K562 treated with DMSO at 1 percent for 24 hours (cell line): ENCODE measurements around the gene STRA6. TPM values are rescaled to one million over a fixed set of nuclear protein-coding genes. Genes with fewer than 3 reads are reported as not detected.

Experiments
- total RNA-seq: library from RNA; unstranded; fragments of 300-600 nt; gene quantifications from 2 replicates; pipeline ENCODE4 v1.2.3, GENCODE V29; 2022; ENCODE audit warnings: low read depth; ENCODE audit not compliant: insufficient read depth

STRA6 gene, protein sequence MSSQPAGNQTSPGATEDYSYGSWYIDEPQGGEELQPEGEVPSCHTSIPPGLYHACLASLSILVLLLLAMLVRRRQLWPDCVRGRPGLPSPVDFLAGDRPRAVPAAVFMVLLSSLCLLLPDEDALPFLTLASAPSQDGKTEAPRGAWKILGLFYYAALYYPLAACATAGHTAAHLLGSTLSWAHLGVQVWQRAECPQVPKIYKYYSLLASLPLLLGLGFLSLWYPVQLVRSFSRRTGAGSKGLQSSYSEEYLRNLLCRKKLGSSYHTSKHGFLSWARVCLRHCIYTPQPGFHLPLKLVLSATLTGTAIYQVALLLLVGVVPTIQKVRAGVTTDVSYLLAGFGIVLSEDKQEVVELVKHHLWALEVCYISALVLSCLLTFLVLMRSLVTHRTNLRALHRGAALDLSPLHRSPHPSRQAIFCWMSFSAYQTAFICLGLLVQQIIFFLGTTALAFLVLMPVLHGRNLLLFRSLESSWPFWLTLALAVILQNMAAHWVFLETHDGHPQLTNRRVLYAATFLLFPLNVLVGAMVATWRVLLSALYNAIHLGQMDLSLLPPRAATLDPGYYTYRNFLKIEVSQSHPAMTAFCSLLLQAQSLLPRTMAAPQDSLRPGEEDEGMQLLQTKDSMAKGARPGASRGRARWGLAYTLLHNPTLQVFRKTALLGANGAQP
- total RNA-seq = not detected in 2 replicates

DNA sequence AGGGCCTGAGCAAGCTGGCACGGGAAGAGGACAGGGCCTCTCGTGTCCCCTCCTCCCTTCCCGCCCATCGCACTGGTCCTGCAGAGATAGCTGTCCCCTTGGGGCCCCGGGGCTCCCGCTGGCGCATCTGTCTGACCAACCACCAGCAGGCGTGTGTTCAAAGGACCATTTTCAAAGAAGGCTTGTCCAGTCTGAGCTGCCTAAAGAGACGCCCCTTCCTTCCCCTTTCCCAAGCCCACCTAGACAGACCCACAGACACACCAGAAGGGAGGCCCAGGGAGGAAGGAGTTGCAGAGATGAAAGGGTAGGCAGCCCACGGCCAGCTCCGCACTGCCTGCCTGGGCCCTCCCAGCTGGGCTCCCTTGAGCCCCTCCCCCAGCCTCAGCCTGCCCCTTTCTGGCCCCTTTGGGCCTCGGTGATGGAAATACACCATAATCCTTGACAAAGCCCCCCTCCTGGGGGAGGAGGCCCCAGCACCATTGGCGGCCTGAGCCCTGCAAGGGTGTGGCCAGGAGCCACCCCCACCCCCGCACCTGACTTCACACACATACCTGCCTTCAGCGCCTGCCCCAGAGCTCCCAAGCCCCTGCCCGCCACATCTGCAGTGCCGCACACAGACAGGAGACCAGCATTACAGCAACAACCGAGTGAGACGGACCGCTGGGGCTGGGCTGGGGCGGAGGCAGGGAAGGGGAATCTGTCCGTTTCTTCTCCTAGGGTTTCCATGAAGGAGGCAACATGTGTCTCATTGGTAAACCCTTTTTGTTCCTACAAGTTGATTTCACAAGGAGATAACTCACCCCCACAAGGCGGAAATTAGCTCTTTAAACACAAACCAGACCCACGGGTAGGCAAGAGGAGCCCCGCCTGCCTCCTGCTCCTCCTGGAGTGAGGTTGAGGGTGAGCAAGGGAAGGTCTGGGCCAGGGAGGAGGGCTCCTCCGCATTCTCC is at the start of gene STRA6:
Gene STRA6 (minus strand): TSS at position 336 of the 950 bp plus-strand sequence. CDS start 520 bp downstream, outside the sequence.

DNA sequence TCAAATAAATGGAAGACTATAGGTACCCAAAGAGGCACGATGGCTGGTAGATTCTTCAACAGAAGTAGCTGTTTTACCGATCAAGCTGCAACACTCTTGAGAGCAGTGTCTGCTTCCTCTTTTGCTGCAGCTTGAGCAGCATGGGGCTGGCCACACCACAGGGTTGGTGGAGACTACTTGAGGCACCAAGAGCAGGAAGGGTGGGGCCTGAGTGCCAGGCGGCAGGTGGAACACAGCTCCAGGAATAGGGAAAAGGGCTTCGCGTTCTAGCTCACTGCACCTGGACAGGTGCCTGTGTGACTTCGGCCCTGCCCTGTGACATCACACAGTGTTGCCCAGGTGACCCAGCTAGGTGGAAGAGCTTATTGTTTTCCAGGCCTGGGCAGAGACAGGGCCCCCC is 33.4 kb upstream of the STRA6 start, which contains the start of gene CCDC33:
Gene CCDC33 (plus strand): TSS at position 365 of the 400 bp plus-strand sequence. CDS start 394 bp downstream, outside the sequence.

DNA sequence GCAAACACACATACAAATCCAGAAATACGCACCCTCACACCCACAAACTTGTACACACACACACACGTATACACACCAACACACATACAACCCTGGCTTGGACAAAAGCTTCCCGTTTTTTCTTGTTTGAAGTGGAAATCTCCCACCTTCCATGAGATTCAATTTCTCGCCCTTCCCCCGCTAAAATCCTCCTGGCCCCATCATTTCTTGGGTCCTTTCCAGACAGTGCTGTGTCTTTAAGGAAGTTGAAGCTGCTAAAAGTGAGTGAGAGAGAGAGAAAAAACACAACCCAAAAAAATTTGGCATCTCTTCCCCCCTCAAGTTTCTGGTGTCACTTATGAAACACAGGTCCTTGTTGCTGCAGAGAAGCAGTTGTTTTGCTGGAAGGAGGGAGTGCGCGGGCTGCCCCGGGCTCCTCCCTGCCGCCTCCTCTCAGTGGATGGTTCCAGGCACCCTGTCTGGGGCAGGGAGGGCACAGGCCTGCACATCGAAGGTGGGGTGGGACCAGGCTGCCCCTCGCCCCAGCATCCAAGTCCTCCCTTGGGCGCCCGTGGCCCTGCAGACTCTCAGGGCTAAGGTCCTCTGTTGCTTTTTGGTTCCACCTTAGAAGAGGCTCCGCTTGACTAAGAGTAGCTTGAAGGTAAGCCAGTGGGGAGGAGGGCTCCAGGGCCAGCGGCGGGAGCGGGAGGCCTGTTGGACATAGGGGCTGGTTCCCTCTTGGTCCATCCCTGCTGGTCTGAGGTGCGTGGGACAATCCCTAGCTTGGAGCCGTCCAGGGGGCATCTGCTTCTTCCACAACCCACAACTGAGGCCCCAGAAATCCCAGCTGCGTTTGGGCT is 29.0 kb downstream of the STRA6 start, which contains the start of gene ISLR:
Gene ISLR (plus strand): TSS at position 331 of the 839 bp plus-strand sequence. CDS start 1,149 bp downstream, outside the sequence.

DNA sequence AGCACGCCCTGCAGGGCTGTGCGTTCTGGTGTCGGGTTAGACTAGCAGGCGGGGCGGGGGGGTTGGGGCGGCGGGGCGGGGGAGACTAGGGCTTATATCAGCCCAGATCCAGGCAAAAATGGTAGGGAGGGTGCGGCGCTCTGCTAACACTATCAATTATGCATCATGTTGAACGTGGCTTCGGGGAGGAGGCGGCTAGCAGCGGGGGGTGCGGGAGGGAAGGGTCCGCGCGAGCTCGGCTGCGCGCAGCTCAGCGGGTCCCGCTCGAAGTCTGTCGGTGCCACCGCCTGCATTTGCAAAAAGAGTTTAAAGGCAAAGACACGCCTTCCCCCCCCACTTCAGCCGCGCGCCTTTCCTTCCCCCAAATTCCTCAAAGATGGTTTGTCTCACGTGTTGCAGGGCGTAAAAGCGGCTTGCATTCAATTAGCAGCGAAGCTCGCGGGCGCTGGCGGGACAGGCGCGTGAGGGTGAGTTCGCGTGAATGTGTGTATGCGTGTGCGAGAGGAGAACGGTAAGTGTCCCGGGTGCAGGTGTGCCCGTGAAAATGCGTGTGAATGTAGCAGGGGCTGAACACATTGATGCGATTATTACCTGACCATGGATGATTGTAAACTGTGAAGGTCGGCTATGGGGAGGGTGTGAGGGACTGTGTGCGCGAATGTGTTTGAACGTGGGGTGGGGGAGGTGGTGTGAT is 72.3 kb downstream of the STRA6 start, which contains the start of gene ISLR2:
Gene ISLR2 (plus strand): TSS at position 432 of the 694 bp plus-strand sequence. CDS start 2,169 bp downstream, outside the sequence.

Other genes with a start within 250 kb of the STRA6 start
- 16.1 and 17.0 TPM in 2 replicates for gene STOML1, start 210.5 kb downstream of the STRA6 start, total RNA-seq
- gene PML, start 208.1 kb downstream of the STRA6 start, total RNA-seq = 57.8 and 62.8 TPM in 2 replicates
- not detected in 2 replicates for gene GOLGA6A, start 120.2 kb downstream of the STRA6 start, total RNA-seq
- not detected in 2 replicates for gene ISLR2, start 72.2 kb downstream of the STRA6 start, total RNA-seq
- gene ISLR, start 29.1 kb downstream of the STRA6 start, total RNA-seq = not detected in 2 replicates
- not detected in 2 replicates for gene CCDC33, start 33.5 kb upstream of the STRA6 start, total RNA-seq
- gene CYP11A1, start 164.9 kb upstream of the STRA6 start, total RNA-seq = 0.23 TPM in 1 of 2 replicates, not detected in the other
- 56.3 and 60.6 TPM in 2 replicates for gene SEMA7A, start 231.2 kb upstream of the STRA6 start, total RNA-seq